Stimulated activated CD4-positive, alpha-beta T cell treated with anti-CD3 and anti-CD28 coated beads, Interleukin-1b, Interleukin-23, amount 100 ng/mL, for 4 hours (primary cell): ENCODE data around the gene RBMS2.

Source experiments
- DNase-seq, 2 donors: peaks; one replicate each; pipeline ENCODE4 v3.0.0-alpha.2; 2020; ENCODE audit warnings: low read depth in 2 of 2

Gene RBMS2

DNA sequence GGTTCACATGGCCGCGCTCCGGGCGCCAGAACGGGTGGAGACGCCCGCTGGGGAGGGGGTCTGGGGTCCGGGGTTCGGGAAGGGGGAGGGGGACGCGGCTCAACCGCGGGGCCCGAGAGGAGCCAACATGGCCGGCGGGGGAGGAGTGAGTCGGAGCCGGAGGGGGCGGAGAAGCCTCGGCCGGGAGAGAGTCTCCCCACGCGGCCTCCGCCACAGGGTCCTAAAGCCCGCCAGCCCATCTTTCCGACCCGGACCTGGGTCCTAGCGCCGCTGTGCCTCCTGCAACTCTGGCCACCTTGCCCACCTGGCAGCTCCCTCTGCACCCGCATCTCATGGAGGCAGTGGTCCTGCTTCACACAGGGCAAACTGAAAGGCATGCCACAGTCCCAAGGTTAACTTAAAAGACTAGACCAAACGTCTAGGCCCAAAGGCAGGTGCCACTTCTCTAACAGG is 108.6 kb downstream of the RBMS2 start, which contains the start of gene BAZ2A:
Gene BAZ2A, minus strand, starts transcription at position 147 of the 453 bp plus-strand sequence. CDS start 12,796 bp downstream, outside the sequence.
- DNase-seq: peak; percentile 71 to 82

DNA sequence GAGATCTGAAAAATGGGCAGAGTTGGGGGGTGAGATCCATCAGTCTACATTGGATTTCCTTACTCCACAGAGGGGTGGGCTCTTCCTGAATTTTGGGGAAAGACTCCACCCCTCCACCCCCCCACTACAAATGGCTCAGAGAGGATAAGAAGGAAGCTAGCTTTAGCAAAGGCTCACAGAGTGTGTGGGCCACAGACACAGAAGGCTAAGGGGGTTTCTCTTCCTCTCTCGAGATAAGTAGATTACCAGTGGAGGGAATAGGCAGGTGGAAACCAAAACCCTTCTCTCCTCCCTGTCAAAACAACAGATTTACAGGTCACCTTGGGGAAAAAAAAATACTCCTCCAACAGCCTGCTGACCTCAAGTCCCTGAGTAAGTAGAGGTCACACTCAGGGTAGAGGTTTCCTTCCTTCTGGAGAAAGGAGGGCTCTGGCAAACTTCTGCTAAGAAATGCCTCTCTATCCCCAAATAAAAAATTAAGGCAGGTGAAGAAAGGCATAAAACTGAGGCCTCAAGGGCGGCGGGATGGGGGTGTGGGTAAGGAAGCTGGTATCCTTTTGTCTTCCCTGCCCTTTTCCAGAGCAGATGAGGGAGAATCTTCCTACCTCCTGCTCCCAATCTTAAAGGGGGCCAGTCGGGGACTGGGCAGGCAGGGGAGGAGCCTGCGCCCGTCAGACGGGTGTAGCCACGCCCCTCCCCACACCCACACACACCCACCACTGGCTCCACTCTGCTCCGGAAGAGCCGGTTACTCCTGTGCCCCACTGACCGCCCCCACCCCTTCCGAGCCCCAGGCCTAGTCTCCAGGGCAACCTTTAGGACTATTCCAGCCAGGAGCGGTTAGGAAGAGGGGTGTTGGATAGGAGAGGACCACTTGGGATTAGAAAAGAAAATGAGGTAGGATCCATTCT is 110.4 kb downstream of the RBMS2 start:
- DNase-seq: peak in 1 of 2 donors; percentile 56

DNA sequence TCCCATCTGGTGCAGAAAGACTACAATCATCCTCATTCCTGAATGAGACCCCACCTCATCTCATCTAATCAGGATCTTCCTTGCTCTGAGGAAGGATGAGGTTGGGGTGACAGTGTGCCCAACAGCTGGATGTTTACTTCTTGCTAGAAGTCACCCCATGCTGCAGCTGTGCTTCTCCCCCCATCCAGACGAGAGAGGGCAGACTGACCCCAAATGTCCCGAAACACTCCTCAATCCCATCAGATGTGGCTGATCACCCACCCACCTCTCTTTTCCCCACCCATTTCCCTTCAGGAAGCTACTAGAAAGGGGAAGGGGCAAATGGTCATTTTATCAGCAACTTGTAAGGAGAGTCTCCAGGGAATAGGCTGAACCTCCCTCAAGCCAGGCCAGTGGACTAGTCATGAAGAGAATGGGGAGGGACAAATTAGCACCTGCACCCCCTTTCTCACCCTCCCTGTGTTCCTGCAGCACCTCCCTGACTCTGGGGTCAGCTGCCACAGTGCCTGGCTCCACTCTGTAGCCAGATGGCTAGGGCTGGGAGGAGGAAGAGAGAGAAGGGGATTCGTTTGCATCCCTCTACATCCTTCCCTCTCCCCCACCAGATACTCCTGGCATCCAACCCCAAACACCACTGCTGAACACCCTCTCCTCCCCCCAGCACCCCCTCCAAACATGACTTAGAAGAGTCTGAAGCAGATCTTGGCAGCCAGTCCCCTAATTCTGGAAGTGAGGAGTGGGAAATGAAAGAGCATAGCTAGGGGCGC is 111.3 kb downstream of the RBMS2 start:
- DNase-seq: no peak

DNA sequence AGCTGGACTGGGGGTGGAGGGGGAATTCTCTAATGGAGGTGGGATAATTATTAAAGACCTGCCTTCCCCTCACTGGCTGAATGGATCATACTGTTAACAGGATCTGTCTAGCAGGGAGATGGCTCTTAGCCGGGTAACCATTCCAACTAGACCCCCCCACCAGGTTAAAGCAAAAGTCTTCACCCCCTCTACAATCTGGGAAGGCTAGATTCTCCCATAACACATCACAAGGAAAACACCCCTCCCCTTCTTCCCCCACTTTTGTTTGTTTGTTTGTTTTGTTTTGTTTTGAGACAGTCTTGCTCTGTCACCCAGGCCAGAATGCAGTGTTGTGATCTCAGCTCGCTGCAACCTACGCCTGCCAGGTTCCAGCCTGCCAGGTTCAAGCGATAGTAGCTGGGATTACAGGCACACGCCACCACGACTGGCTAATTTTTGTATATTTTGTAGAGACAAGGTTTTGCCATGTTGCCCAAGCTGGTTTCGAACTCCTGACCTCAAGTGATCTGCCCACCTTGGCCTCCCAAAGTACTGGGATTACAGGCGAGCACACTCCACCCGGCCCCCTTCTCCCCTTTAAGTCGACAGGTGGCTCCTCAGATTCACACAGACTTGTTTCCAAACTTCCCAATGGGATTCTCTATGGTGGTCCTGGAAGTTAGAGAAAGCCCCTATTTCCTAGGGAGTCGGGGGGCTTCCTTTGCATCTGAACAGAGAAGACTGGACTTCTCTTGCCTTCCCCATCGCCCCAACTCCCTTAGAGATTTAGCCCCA is 112.0 kb downstream of the RBMS2 start:
- DNase-seq: no peak

DNA sequence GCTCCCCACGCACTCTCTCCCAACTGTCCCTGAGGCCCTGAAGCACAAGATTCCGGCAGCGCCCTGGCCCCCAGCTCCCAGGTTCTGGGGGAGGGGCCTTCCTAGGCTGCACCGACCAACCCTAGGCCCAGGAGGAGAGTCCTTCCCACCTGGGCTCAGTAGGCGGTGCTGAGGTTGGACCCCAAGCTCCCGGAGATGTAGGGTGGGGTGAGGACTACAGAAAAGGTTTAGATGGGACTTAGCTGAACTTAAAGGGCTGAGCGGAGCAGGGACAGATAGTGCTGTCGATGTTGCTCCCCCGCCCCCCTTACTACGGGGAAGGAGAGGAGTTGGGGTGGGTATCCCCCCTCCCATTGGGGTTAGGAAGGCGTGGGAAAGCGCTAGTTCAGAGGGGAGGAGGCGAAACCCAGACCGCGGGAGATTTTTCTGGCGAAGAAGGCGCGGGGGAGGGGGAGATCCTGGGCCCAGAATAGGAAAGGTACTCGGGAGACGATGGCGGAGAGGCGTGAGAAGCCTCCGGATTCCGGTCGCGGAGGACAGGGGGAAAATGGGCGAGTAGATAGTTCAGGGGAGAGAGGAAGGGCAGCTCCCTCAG is 112.7 kb downstream of the RBMS2 start:
- DNase-seq: no peak

DNA sequence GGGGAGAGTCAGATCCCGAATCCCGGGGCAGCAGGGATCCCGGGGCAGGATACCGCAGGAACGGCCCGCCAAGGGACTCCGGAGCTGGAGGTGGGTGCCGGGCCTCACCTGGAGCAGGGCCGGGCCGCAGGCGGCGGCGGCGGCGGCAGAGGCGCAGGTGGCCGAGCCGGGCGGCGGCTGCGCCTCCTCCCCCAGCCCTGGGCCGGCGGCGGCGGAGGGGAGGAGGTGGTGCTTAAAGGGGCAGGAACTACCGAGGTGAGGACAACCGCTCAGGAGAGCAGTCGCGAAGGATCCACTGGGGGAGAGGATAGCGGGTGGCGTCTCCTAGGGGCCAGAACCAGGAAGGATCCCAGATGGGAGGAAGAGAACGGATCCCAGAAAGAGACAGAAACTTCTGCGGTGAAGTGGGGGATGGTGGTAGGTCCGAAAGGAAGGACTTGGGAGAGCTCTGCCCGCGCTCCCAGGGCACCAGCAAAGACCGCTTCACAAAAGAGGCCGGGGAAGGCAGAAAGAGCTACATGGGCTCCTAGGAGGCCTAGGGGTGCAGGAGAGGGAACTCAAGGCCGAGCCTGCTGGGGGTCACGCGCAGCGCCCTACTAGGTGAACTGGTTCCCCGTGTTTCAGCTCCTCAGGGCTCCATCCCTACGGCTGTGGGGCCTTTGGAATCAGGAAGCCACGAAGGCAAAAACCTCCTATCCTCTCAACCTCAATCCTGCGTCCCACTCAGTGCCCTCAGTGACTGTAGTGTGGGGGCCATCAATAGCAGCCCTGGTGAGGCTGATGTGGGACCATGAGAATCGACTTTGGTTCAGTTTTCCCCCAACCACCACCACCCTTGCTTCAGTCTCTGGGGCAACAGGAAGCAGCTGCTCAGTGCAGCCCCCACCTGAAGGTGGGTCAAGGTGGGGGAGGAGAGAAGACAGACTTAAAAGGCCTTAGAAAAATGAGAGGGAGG is 113.5 kb downstream of the RBMS2 start:
- DNase-seq: peak in 1 of 2 donors; percentile 58

DNA sequence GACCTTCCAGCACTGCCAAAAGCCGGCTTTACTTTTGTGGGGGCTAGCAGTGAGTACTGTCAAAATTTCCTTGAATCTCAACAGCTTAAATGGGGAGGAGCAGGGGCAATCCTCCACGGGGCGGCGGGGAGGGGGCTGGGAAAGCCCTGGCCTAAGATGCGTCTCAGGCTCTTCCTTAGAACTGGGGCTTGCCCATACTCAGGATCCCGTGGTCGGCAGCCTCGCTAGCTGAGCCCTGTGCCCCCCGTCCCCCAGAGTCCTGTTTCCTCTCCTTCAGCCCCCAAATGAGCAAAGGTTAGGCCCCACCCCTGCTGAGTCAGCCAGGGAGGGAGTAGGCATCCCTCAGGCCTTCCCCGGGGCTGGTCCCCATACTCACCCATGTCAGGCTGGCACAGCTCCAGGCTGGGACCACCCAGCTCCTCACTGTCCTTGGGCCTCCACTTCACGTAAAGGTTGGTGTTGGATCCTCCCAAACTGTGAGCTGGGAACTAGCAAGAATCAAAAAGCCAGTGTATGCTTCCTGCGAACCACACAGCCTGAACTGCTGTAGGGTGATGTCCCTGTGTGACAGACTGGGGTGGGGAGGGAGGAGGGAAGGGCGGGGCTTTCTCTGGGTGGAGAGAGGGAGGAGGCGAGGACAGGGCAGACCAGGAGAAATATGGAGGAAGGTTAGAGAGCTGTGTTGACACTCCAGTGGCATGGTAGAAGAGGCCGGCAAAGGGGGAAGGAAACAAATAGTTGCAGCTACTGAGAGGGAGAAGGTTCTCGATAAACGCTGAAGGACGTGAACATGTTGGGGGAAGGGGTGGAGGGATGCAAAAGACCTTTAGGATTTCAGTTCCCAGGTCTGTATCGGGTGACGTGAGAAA is 114.4 kb downstream of the RBMS2 start:
- peak; percentile 63 to 75 for DNase-seq

DNA sequence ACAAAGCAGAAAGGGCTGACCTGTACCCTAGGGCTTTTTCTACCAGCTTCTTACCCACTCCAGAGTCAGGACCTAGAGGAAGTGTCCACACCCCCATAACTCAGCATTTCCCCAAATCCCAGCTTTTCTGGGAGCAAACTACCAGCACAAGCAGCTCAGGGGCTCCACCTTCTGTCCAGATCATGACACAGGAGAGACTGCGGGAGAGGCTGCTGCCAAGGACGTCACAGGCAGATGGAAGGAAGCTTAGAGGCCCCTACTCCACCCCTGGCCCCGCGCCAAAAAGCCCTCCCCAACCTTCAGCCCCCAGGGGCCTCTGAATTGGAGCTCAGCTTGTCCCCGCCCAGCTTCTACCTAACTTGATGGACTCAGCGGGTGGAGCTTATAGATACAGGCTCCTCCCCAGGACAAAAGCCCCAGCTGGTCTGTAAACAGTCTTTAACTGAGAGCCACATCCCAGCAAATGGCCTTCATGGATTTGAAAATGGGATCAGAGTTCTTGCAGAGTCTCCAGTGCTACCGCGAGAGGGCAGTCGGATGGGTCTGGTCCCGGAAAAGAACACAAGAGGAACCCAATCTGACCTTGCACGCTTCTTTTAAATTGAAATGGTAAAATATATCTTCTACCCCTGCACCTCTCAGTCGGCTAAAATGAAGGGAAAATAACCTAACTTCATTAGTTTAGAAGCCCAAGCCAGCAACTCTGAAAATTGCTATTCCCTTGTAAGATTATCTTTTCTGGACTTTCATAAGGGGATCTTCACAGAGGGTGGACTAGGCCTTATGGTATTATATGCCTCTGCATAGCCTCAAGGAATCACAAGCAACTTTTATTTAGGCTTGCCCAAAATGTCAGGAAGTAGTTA is 115.3 kb downstream of the RBMS2 start:
- DNase-seq: peak; percentile 65 to 80

DNA sequence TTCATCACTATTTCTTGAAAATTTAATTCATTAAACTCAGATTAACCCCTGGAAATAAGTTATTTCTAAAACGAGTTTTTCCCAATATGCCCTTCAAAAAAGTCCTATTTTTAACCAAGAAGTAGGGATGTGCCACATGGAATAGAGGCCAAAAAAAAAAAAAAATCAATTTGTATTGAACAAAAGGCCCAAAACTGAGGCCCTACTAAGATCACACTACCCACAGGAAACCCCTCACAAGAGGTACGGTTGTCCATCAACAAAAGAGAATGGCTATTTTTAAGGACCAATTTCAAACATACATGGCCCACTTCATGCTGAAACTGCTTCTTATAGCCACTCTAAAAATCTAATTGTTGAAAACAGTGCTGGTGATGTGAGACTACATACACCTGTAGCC is 116.0 kb downstream of the RBMS2 start:
- no peak for DNase-seq

DNA sequence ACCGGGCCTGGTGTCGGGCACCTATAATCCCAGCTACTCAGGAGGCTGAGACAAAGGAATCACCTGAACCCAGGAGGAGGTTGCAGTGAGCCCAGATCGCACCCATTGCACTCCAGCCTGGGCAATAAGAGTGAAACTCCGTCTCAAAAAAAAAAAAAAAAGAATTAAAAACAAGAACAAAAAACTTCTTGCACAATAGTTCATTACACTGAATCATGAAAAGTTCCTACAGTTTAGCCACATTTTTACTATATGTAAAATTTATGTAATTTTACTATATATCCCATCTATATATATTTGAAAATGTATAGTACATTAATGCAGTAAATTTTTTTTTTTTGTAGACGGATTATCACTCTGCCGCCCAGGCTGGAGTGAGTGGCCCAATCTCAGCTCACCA is 119.6 kb downstream of the RBMS2 start:
- DNase-seq: no peak

DNA sequence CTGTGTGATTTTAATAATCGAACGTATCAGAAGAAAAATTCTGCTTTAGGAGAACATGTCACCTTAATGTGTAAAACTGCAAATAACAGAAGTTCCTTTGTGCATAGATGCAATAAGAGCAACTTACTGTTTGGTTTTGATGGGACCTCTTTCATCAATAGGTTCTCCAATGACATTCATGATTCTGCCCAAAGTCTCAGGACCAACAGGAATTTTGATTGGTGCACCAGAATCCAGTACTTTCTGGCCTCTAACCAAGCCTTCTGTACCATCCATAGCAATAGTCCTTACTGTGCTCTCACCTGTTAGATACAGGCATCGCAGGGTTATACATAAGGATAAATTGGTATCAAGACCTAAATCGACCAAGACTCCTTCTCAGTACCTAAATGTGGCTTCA is 123.0 kb downstream of the RBMS2 start:
- no peak for DNase-seq

DNA sequence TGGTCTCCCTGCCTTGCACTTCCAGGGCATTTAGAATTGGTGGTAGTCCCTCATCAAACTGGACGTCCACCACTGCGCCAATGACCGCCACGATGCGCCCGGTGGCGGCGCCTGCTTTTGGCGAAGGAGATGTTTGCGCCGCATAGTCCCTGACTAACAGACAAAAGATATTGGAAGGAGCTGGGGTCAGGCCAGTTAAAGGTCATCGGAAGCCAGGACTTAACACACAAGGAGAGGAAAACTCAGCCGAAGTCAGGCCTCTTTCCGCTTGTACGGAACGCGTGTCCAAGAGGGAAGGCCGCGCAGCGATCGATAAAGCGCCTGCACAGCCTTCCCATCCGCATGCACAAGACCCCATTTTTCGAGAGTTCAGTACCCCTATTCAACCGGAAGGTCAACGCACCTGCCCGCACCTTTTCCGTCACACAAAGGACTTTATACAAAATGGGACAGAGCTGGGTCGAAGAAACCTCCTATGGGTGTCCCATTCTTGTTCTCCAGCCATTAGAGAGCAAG is 123.6 kb downstream of the RBMS2 start:
- DNase-seq: no peak
